HEK293 (cell line): ENCODE measurements around the gene ENO3.

Experiments
- BCL11B ChIP-seq: fragments of 450-650 bp; formaldehyde crosslinking; IDR thresholded peaks from 2 replicates; pipeline ENCODE4 v1.5.1; 2016; ENCODE audit warnings: low read depth, missing biosample characterization, missing genetic modification characterization
- PRDM1 ChIP-seq: fragments of 450-650 bp; formaldehyde crosslinking; IDR thresholded peaks from 2 replicates; pipeline ENCODE4; 2016; ENCODE audit warnings: missing biosample characterization, missing genetic modification characterization
- SCRT2 ChIP-seq: fragments of 450-650 bp; formaldehyde crosslinking; IDR thresholded peaks from 2 replicates; pipeline ENCODE4 v1.5.1; 2016; ENCODE audit warnings: missing biosample characterization, missing genetic modification characterization
- SP7 ChIP-seq: fragments of 450-650 bp; formaldehyde crosslinking; IDR thresholded peaks from 2 replicates; pipeline ENCODE4 v1.5.1; 2016; ENCODE audit warnings: missing biosample characterization, missing genetic modification characterization
- ZBTB20 ChIP-seq: fragments of 450-650 bp; formaldehyde crosslinking; IDR thresholded peaks from 2 replicates; pipeline ENCODE4 v1.5.1; 2016; ENCODE audit warnings: missing biosample characterization, missing genetic modification characterization
- ZFP37 ChIP-seq: fragments of 450-650 bp; formaldehyde crosslinking; IDR thresholded peaks from 2 replicates; pipeline ENCODE4 v1.5.1; 2016; ENCODE audit warnings: missing biosample characterization, missing genetic modification characterization
- ZNF10 ChIP-seq: fragments of 450-650 bp; formaldehyde crosslinking; IDR thresholded peaks from 2 replicates; pipeline ENCODE4 v1.5.1; 2017; ENCODE audit warnings: missing biosample characterization, missing genetic modification characterization
- ZNF112 ChIP-seq: fragments of 450-650 bp; formaldehyde crosslinking; IDR thresholded peaks from 2 replicates; pipeline ENCODE4 v1.5.0; 2017; ENCODE audit warnings: missing biosample characterization, missing genetic modification characterization
- ZNF132 ChIP-seq: fragments of 450-650 bp; formaldehyde crosslinking; IDR thresholded peaks from 2 replicates; pipeline ENCODE4 v1.5.1; 2017; ENCODE audit warnings: missing biosample characterization, missing genetic modification characterization, borderline replicate concordance
- ZNF2 ChIP-seq: fragments of 450-650 bp; formaldehyde crosslinking; IDR thresholded peaks from 2 replicates; pipeline ENCODE4 v1.5.1; 2016; ENCODE audit warnings: missing biosample characterization, missing genetic modification characterization
- ZNF221 ChIP-seq: fragments of 450-650 bp; formaldehyde crosslinking; IDR thresholded peaks from 2 replicates; pipeline ENCODE4 v1.5.1; 2017; ENCODE audit warnings: missing biosample characterization, missing genetic modification characterization, borderline replicate concordance
- ZNF239 ChIP-seq: fragments of 450-650 bp; formaldehyde crosslinking; IDR thresholded peaks from 2 replicates; pipeline ENCODE4 v1.5.1; 2016; ENCODE audit warnings: missing biosample characterization, missing genetic modification characterization
- ZNF248 ChIP-seq: fragments of 450-650 bp; formaldehyde crosslinking; IDR thresholded peaks from 2 replicates; pipeline ENCODE4 v1.5.1; 2017; ENCODE audit warnings: missing biosample characterization, missing genetic modification characterization
- ZNF311 ChIP-seq: fragments of 450-650 bp; formaldehyde crosslinking; IDR thresholded peaks from 2 replicates; pipeline ENCODE4 v1.5.1; 2017; ENCODE audit warnings: missing biosample characterization, missing genetic modification characterization, borderline replicate concordance
- ZNF366 ChIP-seq: fragments of 450-650 bp; formaldehyde crosslinking; conservative IDR thresholded peaks from 2 replicates; pipeline ENCODE4 v1.5.1; 2016; ENCODE audit warnings: missing biosample characterization, missing genetic modification characterization
- ZNF514 ChIP-seq: fragments of 450-650 bp; formaldehyde crosslinking; IDR thresholded peaks from 2 replicates; pipeline ENCODE4 v1.5.1; 2016; ENCODE audit warnings: missing biosample characterization, missing genetic modification characterization
- ZNF529 ChIP-seq: fragments of 450-650 bp; formaldehyde crosslinking; IDR thresholded peaks from 2 replicates; pipeline ENCODE4 v1.5.1; 2017; ENCODE audit warnings: missing genetic modification characterization, missing biosample characterization; ENCODE audit not compliant: insufficient replicate concordance
- ZNF585B ChIP-seq: fragments of 450-650 bp; formaldehyde crosslinking; IDR thresholded peaks from 2 replicates; pipeline ENCODE4 v1.5.1; 2016; ENCODE audit warnings: missing biosample characterization, missing genetic modification characterization
- ZNF610 ChIP-seq: fragments of 450-650 bp; formaldehyde crosslinking; IDR thresholded peaks from 2 replicates; pipeline ENCODE4 v1.5.1; 2016; ENCODE audit warnings: missing biosample characterization, missing genetic modification characterization, borderline replicate concordance
- ZNF621 ChIP-seq: fragments of 450-650 bp; formaldehyde crosslinking; IDR thresholded peaks from 2 replicates; pipeline ENCODE4 v1.5.1; 2017; ENCODE audit warnings: missing biosample characterization, missing genetic modification characterization
- ZNF623 ChIP-seq: fragments of 450-650 bp; formaldehyde crosslinking; IDR thresholded peaks from 2 replicates; pipeline ENCODE4 v1.5.1; 2016; ENCODE audit warnings: missing biosample characterization, missing genetic modification characterization
- ZNF624 ChIP-seq: fragments of 450-650 bp; formaldehyde crosslinking; IDR thresholded peaks from 2 replicates; pipeline ENCODE4 v1.5.1; 2017; ENCODE audit warnings: missing biosample characterization, missing genetic modification characterization
- ZNF654 ChIP-seq: fragments of 450-650 bp; formaldehyde crosslinking; IDR thresholded peaks from 2 replicates; pipeline ENCODE4 v1.5.1; 2016; ENCODE audit warnings: low read depth, missing biosample characterization, missing genetic modification characterization
- ZNF658 ChIP-seq: fragments of 450-650 bp; formaldehyde crosslinking; IDR thresholded peaks from 2 replicates; pipeline ENCODE4; 2016; ENCODE audit warnings: missing biosample characterization, missing genetic modification characterization
- ZNF830 ChIP-seq: fragments of 450-650 bp; IDR thresholded peaks from 2 replicates; pipeline ENCODE4 v1.5.0; 2018; ENCODE audit warnings: missing biosample characterization, missing genetic modification characterization, low read depth, mild to moderate bottlenecking, moderate library complexity
- ZSCAN23 ChIP-seq: fragments of 450-650 bp; formaldehyde crosslinking; IDR thresholded peaks from 2 replicates; pipeline ENCODE4 v1.5.1; 2016; ENCODE audit warnings: missing biosample characterization, missing genetic modification characterization
- TF ChIP-seq, protein P1 (sequence below): fragments of 450-650 bp; formaldehyde crosslinking; optimal IDR thresholded peaks from 2 replicates; pipeline ENCODE3; 2016; ENCODE audit warnings: missing biosample characterization, mild to moderate bottlenecking, missing genetic modification characterization
- TF ChIP-seq, protein P2 (sequence below): fragments of 450-650 bp; formaldehyde crosslinking; IDR thresholded peaks from 2 replicates; pipeline ENCODE4 v1.5.1; 2016; ENCODE audit warnings: missing biosample characterization, missing genetic modification characterization
- TF ChIP-seq, protein P3 (sequence below): fragments of 450-650 bp; formaldehyde crosslinking; IDR thresholded peaks from 2 replicates; pipeline ENCODE4 v1.5.1; 2017; ENCODE audit warnings: missing biosample characterization, missing genetic modification characterization
- TF ChIP-seq, protein P4 (sequence below): fragments of 450-650 bp; formaldehyde crosslinking; IDR thresholded peaks from 2 replicates; pipeline ENCODE4 v1.5.1; 2016; ENCODE audit warnings: missing biosample characterization, missing genetic modification characterization
- TF ChIP-seq, protein P5 (sequence below): IDR thresholded peaks from 2 replicates; pipeline ENCODE4 v1.6.1; 2011; ENCODE audit warnings: mild to moderate bottlenecking, low read depth, low read length, borderline replicate concordance
- TF ChIP-seq, protein P6 (sequence below): fragments of 450-650 bp; formaldehyde crosslinking; IDR thresholded peaks from 2 replicates; pipeline ENCODE4 v1.5.1; 2016; ENCODE audit warnings: missing biosample characterization, missing genetic modification characterization

The ENO3 gene

DNA sequence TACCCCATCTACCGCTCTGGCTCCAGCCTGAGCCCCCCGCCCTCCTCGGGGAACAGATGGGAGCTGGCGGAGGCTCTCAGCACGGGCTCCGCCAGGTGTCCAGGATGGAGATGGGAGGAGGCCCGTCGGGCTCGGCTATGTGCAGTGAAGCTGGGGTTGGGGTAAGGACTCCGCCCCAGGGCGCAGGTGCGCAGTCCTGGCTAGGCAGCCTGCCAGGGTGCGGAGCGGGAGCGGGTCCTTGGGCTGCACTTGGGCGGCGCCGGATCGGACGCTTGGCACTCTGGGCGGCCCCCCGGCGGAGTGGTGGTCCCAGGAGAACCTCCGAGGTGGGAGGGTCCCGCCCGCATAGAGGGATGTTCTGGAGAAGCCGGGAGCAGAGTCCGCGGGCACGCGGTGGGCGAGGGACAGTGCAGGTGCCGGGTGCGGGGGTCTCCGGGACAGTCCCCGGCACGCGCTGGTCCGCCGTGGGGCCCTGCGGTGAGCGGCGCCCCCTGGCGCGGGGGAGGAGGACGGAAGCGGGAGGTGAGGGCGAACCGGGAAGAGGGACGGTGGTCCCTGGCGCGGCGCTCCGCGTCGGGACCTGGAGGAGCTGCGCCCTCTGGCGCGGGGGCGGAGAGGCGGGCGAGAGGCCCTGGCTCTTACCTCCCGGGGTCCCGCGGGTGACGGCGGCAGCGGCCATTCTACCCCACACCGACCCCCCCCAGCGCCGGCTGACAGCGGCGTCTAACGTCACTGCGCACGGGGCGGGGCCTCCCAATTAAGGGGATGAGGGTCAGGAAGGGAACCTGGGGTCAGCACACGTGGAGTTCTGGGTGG, 36.2 kb downstream of the ENO3 start, which contains the start of gene CAMTA2 (continued):
- TF ChIP-seq, protein P1, sequence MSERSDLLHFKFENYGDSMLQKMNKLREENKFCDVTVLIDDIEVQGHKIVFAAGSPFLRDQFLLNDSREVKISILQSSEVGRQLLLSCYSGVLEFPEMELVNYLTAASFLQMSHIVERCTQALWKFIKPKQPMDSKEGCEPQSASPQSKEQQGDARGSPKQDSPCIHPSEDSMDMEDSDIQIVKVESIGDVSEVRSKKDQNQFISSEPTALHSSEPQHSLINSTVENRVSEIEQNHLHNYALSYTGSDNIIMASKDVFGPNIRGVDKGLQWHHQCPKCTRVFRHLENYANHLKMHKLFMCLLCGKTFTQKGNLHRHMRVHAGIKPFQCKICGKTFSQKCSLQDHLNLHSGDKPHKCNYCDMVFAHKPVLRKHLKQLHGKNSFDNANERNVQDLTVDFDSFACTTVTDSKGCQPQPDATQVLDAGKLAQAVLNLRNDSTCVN (tag by site-specific recombination), result peak; percentile 96
- no peak for TF ChIP-seq ZNF621 (tag by site-specific recombination)
- TF ChIP-seq ZNF366 (tag by site-specific recombination), result no peak
- no peak for TF ChIP-seq ZNF311 (tag by site-specific recombination)
- TF ChIP-seq ZNF585B (tag by site-specific recombination), result peak; percentile 14; the same call in 1 of the 2 replicates
- TF ChIP-seq, protein P2, sequence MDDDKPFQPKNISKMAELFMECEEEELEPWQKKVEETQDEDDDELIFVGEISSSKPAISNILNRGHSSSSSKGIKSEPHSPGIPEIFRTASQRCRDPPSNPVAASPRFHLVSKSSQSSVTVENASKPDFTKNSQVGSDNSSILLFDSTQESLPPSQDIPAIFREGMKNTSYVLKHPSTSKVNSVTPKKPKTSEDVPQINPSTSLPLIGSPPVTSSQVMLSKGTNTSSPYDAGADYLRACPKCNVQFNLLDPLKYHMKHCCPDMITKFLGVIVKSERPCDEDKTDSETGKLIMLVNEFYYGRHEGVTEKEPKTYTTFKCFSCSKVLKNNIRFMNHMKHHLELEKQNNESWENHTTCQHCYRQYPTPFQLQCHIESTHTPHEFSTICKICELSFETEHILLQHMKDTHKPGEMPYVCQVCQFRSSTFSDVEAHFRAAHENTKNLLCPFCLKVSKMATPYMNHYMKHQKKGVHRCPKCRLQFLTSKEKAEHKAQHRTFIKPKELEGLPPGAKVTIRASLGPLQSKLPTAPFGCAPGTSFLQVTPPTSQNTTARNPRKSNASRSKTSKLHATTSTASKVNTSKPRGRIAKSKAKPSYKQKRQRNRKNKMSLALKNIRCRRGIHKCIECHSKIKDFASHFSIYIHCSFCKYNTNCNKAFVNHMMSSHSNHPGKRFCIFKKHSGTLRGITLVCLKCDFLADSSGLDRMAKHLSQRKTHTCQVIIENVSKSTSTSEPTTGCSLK (tag by site-specific recombination), result no peak
- TF ChIP-seq ZNF624 (tag by site-specific recombination), result no peak
- TF ChIP-seq ZNF221 (tag by site-specific recombination), result 0 out of 2 replicates have a peak, but pooled peaks have one; percentile 57
- no peak for TF ChIP-seq ZSCAN23 (tag by site-specific recombination)
- TF ChIP-seq SP7 (tag by site-specific recombination), result peak; percentile 78
- TF ChIP-seq ZNF654 (tag by site-specific recombination), result no peak
- TF ChIP-seq ZBTB20 (tag by site-specific recombination), result peak; percentile 91
- TF ChIP-seq PRDM1 (tag by site-specific recombination), result no peak
- TF ChIP-seq, protein P3, sequence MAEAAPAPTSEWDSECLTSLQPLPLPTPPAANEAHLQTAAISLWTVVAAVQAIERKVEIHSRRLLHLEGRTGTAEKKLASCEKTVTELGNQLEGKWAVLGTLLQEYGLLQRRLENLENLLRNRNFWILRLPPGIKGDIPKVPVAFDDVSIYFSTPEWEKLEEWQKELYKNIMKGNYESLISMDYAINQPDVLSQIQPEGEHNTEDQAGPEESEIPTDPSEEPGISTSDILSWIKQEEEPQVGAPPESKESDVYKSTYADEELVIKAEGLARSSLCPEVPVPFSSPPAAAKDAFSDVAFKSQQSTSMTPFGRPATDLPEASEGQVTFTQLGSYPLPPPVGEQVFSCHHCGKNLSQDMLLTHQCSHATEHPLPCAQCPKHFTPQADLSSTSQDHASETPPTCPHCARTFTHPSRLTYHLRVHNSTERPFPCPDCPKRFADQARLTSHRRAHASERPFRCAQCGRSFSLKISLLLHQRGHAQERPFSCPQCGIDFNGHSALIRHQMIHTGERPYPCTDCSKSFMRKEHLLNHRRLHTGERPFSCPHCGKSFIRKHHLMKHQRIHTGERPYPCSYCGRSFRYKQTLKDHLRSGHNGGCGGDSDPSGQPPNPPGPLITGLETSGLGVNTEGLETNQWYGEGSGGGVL (tag by site-specific recombination), result peak; percentile 90
- TF ChIP-seq, protein P4, sequence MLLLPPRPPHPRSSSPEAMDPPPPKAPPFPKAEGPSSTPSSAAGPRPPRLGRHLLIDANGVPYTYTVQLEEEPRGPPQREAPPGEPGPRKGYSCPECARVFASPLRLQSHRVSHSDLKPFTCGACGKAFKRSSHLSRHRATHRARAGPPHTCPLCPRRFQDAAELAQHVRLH (tag by site-specific recombination), result peak; percentile 81; the same call in 1 of the 2 replicates
- peak; percentile 81 for TF ChIP-seq ZNF2 (tag by site-specific recombination)
- TF ChIP-seq ZNF514, result no peak
- TF ChIP-seq ZNF658 (tag by site-specific recombination), result no peak
- TF ChIP-seq ZNF529, result no peak
- TF ChIP-seq ZNF10, result 0 out of 2 replicates have a peak, but pooled peaks have one; percentile 73
- no peak for TF ChIP-seq ZNF248 (tag by site-specific recombination)
- TF ChIP-seq SCRT2 (tag by site-specific recombination), result no peak
- peak; percentile 57; the same call in 1 of the 2 replicates for TF ChIP-seq ZFP37 (tag by site-specific recombination)
- 0 out of 2 replicates have a peak, but pooled peaks have one; percentile 12 for TF ChIP-seq ZNF623 (tag by site-specific recombination)
- TF ChIP-seq, protein P5, sequence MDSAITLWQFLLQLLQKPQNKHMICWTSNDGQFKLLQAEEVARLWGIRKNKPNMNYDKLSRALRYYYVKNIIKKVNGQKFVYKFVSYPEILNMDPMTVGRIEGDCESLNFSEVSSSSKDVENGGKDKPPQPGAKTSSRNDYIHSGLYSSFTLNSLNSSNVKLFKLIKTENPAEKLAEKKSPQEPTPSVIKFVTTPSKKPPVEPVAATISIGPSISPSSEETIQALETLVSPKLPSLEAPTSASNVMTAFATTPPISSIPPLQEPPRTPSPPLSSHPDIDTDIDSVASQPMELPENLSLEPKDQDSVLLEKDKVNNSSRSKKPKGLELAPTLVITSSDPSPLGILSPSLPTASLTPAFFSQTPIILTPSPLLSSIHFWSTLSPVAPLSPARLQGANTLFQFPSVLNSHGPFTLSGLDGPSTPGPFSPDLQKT, result no peak
- TF ChIP-seq, protein P6, sequence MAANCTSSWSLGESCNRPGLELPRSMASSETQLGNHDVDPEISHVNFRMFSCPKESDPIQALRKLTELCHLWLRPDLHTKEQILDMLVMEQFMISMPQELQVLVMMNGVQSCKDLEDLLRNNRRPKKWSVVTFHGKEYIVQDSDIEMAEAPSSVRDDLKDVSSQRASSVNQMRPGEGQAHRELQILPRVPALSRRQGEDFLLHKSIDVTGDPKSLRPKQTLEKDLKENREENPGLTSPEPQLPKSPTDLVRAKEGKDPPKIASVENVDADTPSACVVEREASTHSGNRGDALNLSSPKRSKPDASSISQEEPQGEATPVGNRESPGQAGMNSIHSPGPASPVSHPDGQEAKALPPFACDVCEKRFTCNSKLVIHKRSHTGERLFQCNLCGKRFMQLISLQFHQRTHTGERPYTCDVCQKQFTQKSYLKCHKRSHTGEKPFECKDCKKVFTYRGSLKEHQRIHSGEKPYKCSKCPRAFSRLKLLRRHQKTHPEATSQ (tag by site-specific recombination), result peak; percentile 95; the same call in 1 of the 2 replicates
- TF ChIP-seq ZNF830, result no peak
- 0 out of 2 replicates have a peak, but pooled peaks have one; percentile 56 for TF ChIP-seq ZNF239
- TF ChIP-seq BCL11B (tag by site-specific recombination), result peak; percentile 66; the same call in 1 of the 2 replicates
- no peak for TF ChIP-seq ZNF132 (tag by site-specific recombination)
- no peak for TF ChIP-seq ZNF112 (tag by site-specific recombination)
- TF ChIP-seq ZNF610 (tag by site-specific recombination), result peak; percentile 77; the same call in 1 of the 2 replicates
